ENCODE data around the gene PDE6H.

- TF ChIP-seq CTCF (conservative IDR thresholded peaks at IDR 0.05): no peak
- TF ChIP-seq EZH2 (IDR thresholded peaks at IDR 0.05; ENCODE audit: low read depth): no peak
These were observed 21.0 kb upstream of the PDE6H start for GRCh38 chr12:14951851-14952250.
